Measurements from ENCODE around the gene MBNL2.

DNA sequence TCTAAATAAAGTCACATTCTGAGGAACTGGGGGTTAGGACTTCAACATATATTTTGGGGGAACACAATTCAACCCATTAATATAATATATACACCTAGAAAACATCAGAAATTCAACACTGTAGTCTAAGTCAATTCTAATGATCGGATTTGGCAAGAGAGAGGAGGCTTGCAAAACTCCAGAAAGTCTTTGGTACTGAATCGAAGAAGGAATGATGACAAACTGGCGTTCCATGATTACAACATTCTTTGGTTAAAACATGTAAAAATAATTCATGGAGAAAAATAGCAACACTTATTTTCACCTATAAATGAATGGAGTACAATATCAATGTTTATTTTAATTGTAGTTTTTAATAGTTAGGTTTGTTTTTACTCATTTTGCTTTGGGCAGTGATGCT, 62.4 kb downstream of the MBNL2 start:
- TF ChIP-seq POLR2AphosphoS5 (IDR thresholded peaks at IDR 0.05; ENCODE audit: low read depth) (no peak), REST (IDR thresholded peaks at IDR 0.05; ENCODE audit: unreplicated experiment) (no peak), EZH2phosphoT487 (IDR thresholded peaks at IDR 0.05; ENCODE audit: unreplicated experiment) (no peak), CREB1 (CRISPR knock-in tag; IDR thresholded peaks at IDR 0.05; ENCODE audit: low read depth) (no peak), NANOG (IDR thresholded peaks at IDR 0.05; ENCODE audit: borderline replicate concordance) (no peak)
- TF ChIP-seq, protein P1, sequence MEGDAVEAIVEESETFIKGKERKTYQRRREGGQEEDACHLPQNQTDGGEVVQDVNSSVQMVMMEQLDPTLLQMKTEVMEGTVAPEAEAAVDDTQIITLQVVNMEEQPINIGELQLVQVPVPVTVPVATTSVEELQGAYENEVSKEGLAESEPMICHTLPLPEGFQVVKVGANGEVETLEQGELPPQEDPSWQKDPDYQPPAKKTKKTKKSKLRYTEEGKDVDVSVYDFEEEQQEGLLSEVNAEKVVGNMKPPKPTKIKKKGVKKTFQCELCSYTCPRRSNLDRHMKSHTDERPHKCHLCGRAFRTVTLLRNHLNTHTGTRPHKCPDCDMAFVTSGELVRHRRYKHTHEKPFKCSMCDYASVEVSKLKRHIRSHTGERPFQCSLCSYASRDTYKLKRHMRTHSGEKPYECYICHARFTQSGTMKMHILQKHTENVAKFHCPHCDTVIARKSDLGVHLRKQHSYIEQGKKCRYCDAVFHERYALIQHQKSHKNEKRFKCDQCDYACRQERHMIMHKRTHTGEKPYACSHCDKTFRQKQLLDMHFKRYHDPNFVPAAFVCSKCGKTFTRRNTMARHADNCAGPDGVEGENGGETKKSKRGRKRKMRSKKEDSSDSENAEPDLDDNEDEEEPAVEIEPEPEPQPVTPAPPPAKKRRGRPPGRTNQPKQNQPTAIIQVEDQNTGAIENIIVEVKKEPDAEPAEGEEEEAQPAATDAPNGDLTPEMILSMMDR (conservative IDR thresholded peaks at IDR 0.05; ENCODE audit: low read depth in 2 of 2) = no peak
